H1 (cell line): Measurements from ENCODE around the gene PRR36. TPM values are rescaled to one million over a fixed set of nuclear protein-coding genes. Genes with fewer than 3 reads are reported as not detected.

Experiments
- CTCF ChIA-PET: fragments of 300-600 bp; sonication (Branson Sonifier 250); formaldehyde crosslinking; loops from one replicate; lab custom pipeline; 2021; ENCODE audit not compliant: partially characterized antibody; lab: Charles Lee
- POLR2A ChIA-PET: fragments of 300-600 bp; sonication (Branson Sonifier 250); formaldehyde crosslinking; loops from one replicate; lab custom pipeline; 2021; ENCODE audit warnings: inconsistent platforms; ENCODE audit not compliant: partially characterized antibody; lab: Charles Lee
- DNase-seq, 2 experiments: peaks; one replicate each; pipeline versions ENCODE4 v3.0.0 to v3.0.0-alpha.2; 2010 to 2022; ENCODE audit warnings: low spot score in 2 of 2, low read depth in 1 of 2, mixed read lengths in 1 of 2
- FAIRE-seq: peaks from 2 replicates; lab custom pipeline; 2011; peaks lifted over from hg19 to GRCh38; lab: Jason Lieb, UNC
- H2AFZ ChIP-seq: 2 replicates; pipeline ENCODE4 v1.8.1; 2012; ENCODE audit warnings: low read length, inconsistent platforms
- H2AK5ac ChIP-seq: 2 replicates; pipeline ENCODE4 v1.6.1; 2013; ENCODE audit warnings: low read depth, low read length
- H2BK120ac ChIP-seq: replicated peaks from 2 replicates; pipeline ENCODE3; 2013; ENCODE audit warnings: low read depth, low read length, inconsistent platforms
- H2BK12ac ChIP-seq: 2 replicates; pipeline ENCODE4 v1.6.1; 2013; ENCODE audit warnings: low read depth, low read length
- H2BK15ac ChIP-seq: 2 replicates; pipeline ENCODE4 v1.6.1; 2013; ENCODE audit warnings: low read length
- H2BK20ac ChIP-seq: 2 replicates; pipeline ENCODE4 v1.6.1; 2013; ENCODE audit warnings: low read length
- H2BK5ac ChIP-seq: 2 replicates; pipeline ENCODE4 v1.6.1; 2013; ENCODE audit warnings: low read depth, low read length
- H3K14ac ChIP-seq: 2 replicates; pipeline ENCODE4 v1.6.1; 2013; ENCODE audit warnings: inconsistent platforms; ENCODE audit not compliant: insufficient read length
- H3K18ac ChIP-seq: 2 replicates; pipeline ENCODE4 v1.6.1; 2013; ENCODE audit warnings: low read length; ENCODE audit errors: extremely low read depth
- H3K23ac ChIP-seq: 2 replicates; pipeline ENCODE4 v1.6.1; 2013; ENCODE audit warnings: inconsistent platforms; ENCODE audit not compliant: insufficient read length
- H3K23me2 ChIP-seq: 2 replicates; pipeline ENCODE4 v1.6.1; 2013; ENCODE audit warnings: low read depth, low read length
- H3K27ac ChIP-seq: 2 replicates; pipeline ENCODE4 v1.6.1; 2011; ENCODE audit warnings: low read depth, low read length, inconsistent platforms
- H3K27me3 ChIP-seq, 4 experiments: replicated peaks in 1 of 4; 1 replicate in 1 of 4; 2 replicates in 3 of 4; pipeline versions ENCODE4 v1.6.1 to v1.8.1; 2011 to 2013; ENCODE audit warnings: low read length in 3 of 4, mild to moderate bottlenecking in 3 of 4, inconsistent platforms in 2 of 4, mixed read lengths in 2 of 4, moderate library complexity in 1 of 4; ENCODE audit not compliant: control insufficient read depth in 3 of 4, insufficient read depth in 3 of 4; ENCODE audit errors: extremely low read depth in 1 of 4
- H3K36me3 ChIP-seq, 4 experiments: 2 replicates each; pipeline versions ENCODE4 v1.6.1 to v1.8.1; 2011 to 2013; ENCODE audit warnings: mild to moderate bottlenecking in 4 of 4, low read length in 3 of 4, moderate library complexity in 2 of 4, control low read depth in 1 of 4, inconsistent platforms in 1 of 4; ENCODE audit not compliant: insufficient read depth in 4 of 4, control insufficient read depth in 2 of 4
- H3K4ac ChIP-seq: replicated peaks from 2 replicates; pipeline ENCODE3; 2013; ENCODE audit warnings: low read length, low read depth, mixed read lengths, inconsistent platforms; ENCODE audit not compliant: insufficient read length
- H3K4me1 ChIP-seq, 4 experiments: replicated peaks in 1 of 4; 1 replicate in 1 of 4; 2 replicates in 3 of 4; pipeline versions ENCODE4 v1.6.1 to v1.8.1; 2011 to 2013; ENCODE audit warnings: low read length in 3 of 4, inconsistent platforms in 2 of 4, mixed read lengths in 1 of 4; ENCODE audit not compliant: insufficient read depth in 4 of 4, control insufficient read depth in 3 of 4
- H3K4me2 ChIP-seq, 2 experiments: 2 replicates each; pipeline versions ENCODE4 v1.6.1 to v1.8.1; 2011 to 2013; ENCODE audit warnings: low read depth in 2 of 2, low read length in 2 of 2, control low read depth in 1 of 2, inconsistent platforms in 1 of 2, mild to moderate bottlenecking in 1 of 2; ENCODE audit not compliant: insufficient read depth in 1 of 2
- H3K4me3 ChIP-seq, 4 experiments: fragments of 200-600, 300-600 bp in 1 of 4; sonication (generic), shearing (Covaris generic), sonication (Bioruptor Twin) in 1 of 4; 2 replicates each; pipeline versions ENCODE4 v1.5.1 to v1.8.1; 2011 to 2016; ENCODE audit warnings: low read length in 4 of 4, low read depth in 3 of 4, control low read depth in 2 of 4, inconsistent platforms in 2 of 4, mild to moderate bottlenecking in 2 of 4, mixed read lengths in 1 of 4, moderate library complexity in 1 of 4; ENCODE audit not compliant: insufficient read depth in 2 of 4; ENCODE audit errors: extremely low read depth in 1 of 4
- H3K56ac ChIP-seq: replicated peaks from 2 replicates; pipeline ENCODE3; 2013; ENCODE audit warnings: low read depth, mild to moderate bottlenecking, mixed read lengths, low read length, inconsistent platforms; ENCODE audit not compliant: insufficient read length
- H3K79me1 ChIP-seq: 2 replicates; pipeline ENCODE4 v1.6.1; 2013; ENCODE audit warnings: low read depth, low read length, control low read depth
- H3K79me2 ChIP-seq, 2 experiments: 2 replicates each; pipeline versions ENCODE4 v1.6.1 to v1.8.1; 2012 to 2013; ENCODE audit warnings: low read length in 2 of 2, mild to moderate bottlenecking in 2 of 2, inconsistent platforms in 1 of 2; ENCODE audit not compliant: insufficient read depth in 2 of 2, control insufficient read depth in 1 of 2
- H3K9ac ChIP-seq, 4 experiments: replicated peaks in 1 of 4; 1 replicate in 1 of 4; 2 replicates in 3 of 4; pipeline versions ENCODE4 v1.6.1 to v1.8.1; 2011 to 2013; ENCODE audit warnings: low read depth in 3 of 4, low read length in 3 of 4, control low read depth in 2 of 4, mild to moderate bottlenecking in 2 of 4, moderate library complexity in 2 of 4, inconsistent platforms in 1 of 4; ENCODE audit errors: extremely low read depth in 1 of 4
- H3K9me3 ChIP-seq, 2 experiments: 2 replicates each; pipeline versions ENCODE4 v1.6.1 to v1.8.1; 2012 to 2013; ENCODE audit warnings: mild to moderate bottlenecking in 2 of 2, moderate library complexity in 2 of 2, control low read depth in 1 of 2, inconsistent platforms in 1 of 2, low read depth in 1 of 2, low read length in 1 of 2, mixed read lengths in 1 of 2; ENCODE audit not compliant: insufficient read depth in 2 of 2
- H4K20me1 ChIP-seq, 2 experiments: replicated peaks in 1 of 2; 2 replicates each; pipeline versions ENCODE3 to v1.8.1; 2011 to 2013; ENCODE audit warnings: inconsistent platforms in 2 of 2, low read length in 2 of 2, mild to moderate bottlenecking in 1 of 2; ENCODE audit not compliant: insufficient read depth in 2 of 2, control insufficient read depth in 1 of 2
- H4K5ac ChIP-seq: 2 replicates; pipeline ENCODE4 v1.6.1; 2013; ENCODE audit warnings: low read length, low read depth, mixed read lengths, inconsistent platforms; ENCODE audit not compliant: insufficient read length
- H4K8ac ChIP-seq: 2 replicates; pipeline ENCODE4 v1.8.0; 2013; ENCODE audit warnings: mild to moderate bottlenecking, moderate library complexity, low read length, inconsistent platforms; ENCODE audit not compliant: insufficient read depth; ENCODE audit errors: extremely low read depth
- H4K91ac ChIP-seq: replicated peaks from 2 replicates; pipeline ENCODE3; 2013; ENCODE audit warnings: low read length, mixed read lengths, inconsistent platforms; ENCODE audit not compliant: insufficient read length
- WGBS, 2 experiments: shearing (Covaris generic) in 1 of 2; methylation state at CpG; one replicate each; pipeline versions ENCODE4 v1.1.6 to v1.1.7; 2013 to 2015; ENCODE audit warnings: low lambda C conversion rate in 2 of 2, mixed read lengths in 2 of 2, inconsistent platforms in 1 of 2, low coverage in 1 of 2, missing lambda C conversion rate in 1 of 2; ENCODE audit not compliant: insufficient replicate concordance in 2 of 2, insufficient coverage in 1 of 2, insufficient read length in 1 of 2; ENCODE audit errors: extremely low coverage in 1 of 2, missing lambda C conversion rate in 1 of 2; 5-methylcytosine and 5-hydroxymethylcytosine counted together
- polyA plus RNA-seq, 7 experiments: library from polyadenylated mRNA; depleted of rRNA in 3 of 7; stranded (reverse) in 5 of 7; unstranded in 2 of 7; fragments of >200 nt in 5 of 7; fragments of 200-250 nt in 2 of 7; gene quantifications; 1 replicate in 5 of 7; 2 replicates in 1 of 7; 4 replicates in 1 of 7; pipeline versions ENCODE4 v1.2.1 to v1.2.3, GENCODE V29; 2011 to 2013; ENCODE audit warnings: missing spikeins in 2 of 7, mixed read lengths in 2 of 7
- total RNA-seq: library from RNA; stranded (reverse); fragmentation: NEBNext Ultra II Directional; extraction: Animal tissue kit (Norgen Biotek cat#: 25700); gene quantifications from 2 replicates; pipeline ENCODE4 v1.2.1, GENCODE V29; 2021

Gene PRR36
- total and polyA plus RNA-seq, 2 of the 8 experiments (the other 6 are each of a cell fraction or from before 2014, with no cell fraction given), result 1.6 to 23.9 TPM

DNA sequence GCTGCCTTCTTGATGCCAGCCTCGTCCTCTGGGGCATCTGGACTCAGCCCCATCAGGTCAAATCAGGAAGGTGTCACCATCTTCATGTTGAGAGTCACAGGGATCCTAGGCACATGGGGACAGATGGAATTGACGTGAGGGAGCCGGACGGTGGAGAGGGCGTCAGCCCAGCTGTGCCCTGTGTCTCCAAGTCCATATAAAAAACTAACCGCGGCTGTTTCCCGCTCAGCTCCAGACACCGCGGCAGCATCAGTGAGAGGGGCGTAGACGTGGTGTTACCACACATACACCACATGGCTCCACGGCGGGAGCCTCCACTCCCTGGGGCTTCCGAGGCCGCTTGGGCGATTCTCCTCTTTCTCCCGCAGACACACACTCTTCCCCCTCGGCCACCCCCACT is 5.6 kb upstream of the PRR36 start:
- H3K4me2 ChIP-seq, result no peak overlapping the region
- 91% methylated on average over 19 of the region's 19 CpGs; no CpG with 5 or more reads in 1 of the 2 experiments for WGBS, 2 experiments
- POLR2A ChIA-PET, result interaction anchor here (1.2 kb wide), 1 partner anchor 18 kb away, joined by 3 read pairs; no protein-coding TSS in a partner anchor

More for the DNA sequence above, 5.6 kb upstream of the PRR36 start:
- H2BK5ac ChIP-seq, result no peak overlapping the region
- H2AK5ac ChIP-seq, result no peak overlapping the region
- no peak overlapping the region for H3K56ac ChIP-seq
- peaks cover 1% of the 10 kb centered on the region; the same call in 1 of the 2 replicates for H3K23me2 ChIP-seq
- no peak for FAIRE-seq
- no peaks in the 10 kb centered on the region for H3K79me2 ChIP-seq
- H2BK12ac ChIP-seq, result no peak overlapping the region
- no peaks in the 10 kb centered on the region for H3K36me3 ChIP-seq
- CTCF ChIA-PET, result interaction anchor here (1.4 to 1.6 kb wide), 4 partner anchors 16 to 49 kb away, joined by 3 to 4 read pairs (median 4); partner anchors contain the start of gene MAP2K7
- H3K27ac ChIP-seq, result no peak overlapping the region
- no peak overlapping the region for H2AFZ ChIP-seq
- DNase-seq, result no peak
- H4K20me1 ChIP-seq, result no peaks in the 10 kb centered on the region
- no peak overlapping the region for H4K5ac ChIP-seq
- no peak overlapping the region for H4K8ac ChIP-seq
- H2BK15ac ChIP-seq, result no peak overlapping the region
- no peak overlapping the region for H2BK20ac ChIP-seq
- no peaks in the 10 kb centered on the region for H3K79me1 ChIP-seq
- no peak overlapping the region for H4K91ac ChIP-seq
- H3K4me3 ChIP-seq, result no peak overlapping the region
- no peak overlapping the region for H3K4ac ChIP-seq
- no peaks in the 10 kb centered on the region for H3K27me3 ChIP-seq
- no peak overlapping the region for H3K14ac ChIP-seq
- no peak overlapping the region for H3K23ac ChIP-seq
- peaks cover 0 to 2% (median 0%) of the 10 kb centered on the region in 4 experiments; a peak in 1 of 7 replicates for H3K4me1 ChIP-seq
- H3K9ac ChIP-seq, result no peak overlapping the region; a peak in 1 of 7 replicates
- no peak overlapping the region for H3K18ac ChIP-seq
- no peaks in the 10 kb centered on the region for H3K9me3 ChIP-seq
- H2BK120ac ChIP-seq, result no peak overlapping the region
